ENCODE data around the gene KAT8. TPM values are rescaled to one million over a fixed set of nuclear protein-coding genes. Genes with fewer than 3 reads are reported as not detected.

Gene KAT8
- total and polyA plus RNA-seq, 2 of the 4 experiments (the other 2 are of a cell fraction): 19.4 to 27.4 TPM

DNA sequence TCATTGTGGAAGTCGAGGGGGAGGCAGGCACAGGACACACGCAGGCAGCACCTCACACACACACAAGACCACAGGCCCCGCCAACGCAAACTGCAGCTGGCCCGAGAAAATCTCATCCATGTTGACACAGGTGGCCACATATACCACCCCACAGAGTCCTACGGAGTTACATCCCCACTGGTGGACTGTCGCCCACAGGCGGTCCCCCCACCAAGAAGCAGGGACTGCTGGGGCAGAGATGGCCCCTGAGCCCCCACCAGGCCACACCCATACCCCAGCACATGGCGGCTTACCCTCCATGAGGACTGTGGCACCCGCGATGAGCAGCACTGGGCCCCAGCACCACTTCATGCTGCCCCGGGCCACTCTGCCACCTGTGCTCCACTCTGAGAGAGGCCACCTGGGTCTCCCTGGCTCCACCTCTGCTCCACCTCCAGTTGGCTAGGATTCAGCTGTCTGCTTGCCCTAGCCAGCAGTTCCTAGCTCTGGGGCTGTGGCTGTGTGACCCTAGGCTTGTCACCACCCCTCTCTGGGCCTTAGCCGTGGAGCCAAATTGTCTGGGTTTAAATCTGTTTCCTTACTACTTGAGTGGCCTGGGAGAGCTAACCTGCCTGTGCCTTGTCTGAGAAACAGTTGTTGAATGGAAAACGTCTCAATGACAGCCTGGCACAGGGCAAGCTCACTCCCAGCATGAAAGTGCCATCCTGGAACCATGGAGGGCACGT is 28.8 kb upstream of the KAT8 start, which contains the start of gene PRSS53:
TSS of gene PRSS53 (minus strand) at position 485 of the 725 bp plus-strand sequence. CDS start at position 351, 134 bp downstream.
- ChIA-PET CTCF (no interaction called here), POLR2A (ENCODE audit: unreplicated experiment) (no interaction called here)
- Histone ChIP-seq H3K4me1 (ENCODE audit: control insufficient read depth, insufficient read depth, low read length) (peaks cover 3% of the 10 kb centered on the region), H3K79me1 (ENCODE audit: low read depth in 1 of 2, low read length in 2 of 2) (peaks cover 28 to 61% of the 10 kb centered on the region in 2 experiments), H3K14ac (replicated peaks; ENCODE audit: low read depth, low read length) (no peak within 1 kb of the TSS), H3K23ac (ENCODE audit: low read depth, low read length) (no peak within 1 kb of the TSS), H3K4me3 (ENCODE audit: insufficient read depth, low read depth, low read length) (no peak within 1 kb of the TSS), H3K27me3 (ENCODE audit: control insufficient read depth, insufficient read depth, low read length) (no peaks in the 10 kb centered on the region), H3K36me3 (ENCODE audit: control insufficient read depth, insufficient read depth, low read length) (peaks cover 44% of the 10 kb centered on the region), H2AK9ac (replicated peaks; ENCODE audit: low read depth, low read length, poor library complexity) (peak within 1 kb of the TSS; percentile 5), H2BK120ac (ENCODE audit: low read depth, low read length) (no peak within 1 kb of the TSS), H3K4ac (ENCODE audit: low read depth, low read length) (no peak within 1 kb of the TSS), H3K9ac (ENCODE audit: low read depth, low read length) (no peak within 1 kb of the TSS), H3K4me2 (ENCODE audit: low read depth, low read length) (no peak within 1 kb of the TSS), H2AK5ac (ENCODE audit: low read depth, low read length) (no peak within 1 kb of the TSS), H4K91ac (ENCODE audit: insufficient read depth, low read depth, low read length) (no peak within 1 kb of the TSS), H4K5ac (ENCODE audit: low read depth, low read length) (no peak within 1 kb of the TSS), H3K27ac (ENCODE audit: insufficient read depth, low read length) (no peak within 1 kb of the TSS), H3K56ac (ENCODE audit: extremely low read depth, insufficient read depth, low read length) (no peak within 1 kb of the TSS), H3K18ac (ENCODE audit: low read depth, low read length) (no peak within 1 kb of the TSS), H2BK5ac (ENCODE audit: low read depth, low read length, poor library complexity, severe bottlenecking) (no peak within 1 kb of the TSS), H4K20me1 (ENCODE audit: insufficient read depth, low read length) (peaks cover 12% of the 10 kb centered on the region), H2BK15ac (ENCODE audit: low read depth, low read length) (no peak within 1 kb of the TSS), H3K9me3 (ENCODE audit: control insufficient read depth, insufficient read depth, low read length) (no peaks in the 10 kb centered on the region), H4K8ac (ENCODE audit: low read depth in 2 of 2, low read length in 2 of 2) (no peak within 1 kb of the TSS), H3K9me1 (ENCODE audit: insufficient read depth, low read length) (peaks cover 12% of the 10 kb centered on the region), H2AFZ (replicated peaks; ENCODE audit: low read length, poor library complexity) (no peak within 1 kb of the TSS), H2BK20ac (ENCODE audit: low read depth, low read length) (no peak within 1 kb of the TSS)
- ATAC-seq (ENCODE audit: low read depth) (no peak), DNase-seq (no peak)
- dilution Hi-C loops (cut with HindIII; ENCODE audit: low sequenced_read_pairs, unreplicated experiment) (no loop called here), in situ Hi-C loops (cut with MboI; ENCODE audit: low sequenced_read_pairs) (loop anchor here (10.0 kb wide), 1 partner anchor 104 kb away; the partner anchor contains the start of gene HSD3B7), intact Hi-C loops (cut with micrococcal nuclease) (no loop called here)
- 65% methylated on average over 4 of the region's 15 CpGs; no CpG with 5 or more reads in 1 of the 2 experiments for WGBS, 2 experiments (ENCODE audit: extremely low coverage in 2 of 2, insufficient read length in 1 of 2)
- no TSS peak for BruUV-seq (replicated peaks)
- TF ChIP-seq, protein P1, sequence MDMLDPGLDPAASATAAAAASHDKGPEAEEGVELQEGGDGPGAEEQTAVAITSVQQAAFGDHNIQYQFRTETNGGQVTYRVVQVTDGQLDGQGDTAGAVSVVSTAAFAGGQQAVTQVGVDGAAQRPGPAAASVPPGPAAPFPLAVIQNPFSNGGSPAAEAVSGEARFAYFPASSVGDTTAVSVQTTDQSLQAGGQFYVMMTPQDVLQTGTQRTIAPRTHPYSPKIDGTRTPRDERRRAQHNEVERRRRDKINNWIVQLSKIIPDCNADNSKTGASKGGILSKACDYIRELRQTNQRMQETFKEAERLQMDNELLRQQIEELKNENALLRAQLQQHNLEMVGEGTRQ (IDR thresholded peaks at IDR 0.05; ENCODE audit: low read depth, low read length): no peak
- TF ChIP-seq POLR2A (IDR thresholded peaks at IDR 0.05; ENCODE audit: low read depth, low read length): no peak
- no peak for TF ChIP-seq RAD21 (IDR thresholded peaks at IDR 0.05; ENCODE audit: low read length)
- no peak for TF ChIP-seq RFX5 (IDR thresholded peaks at IDR 0.05; ENCODE audit: low read depth, low read length)
